ENCODE results near the gene KIF7.

KIF7 gene

GRCh38 chr15:89680282-89680873 is 25.1 kb upstream of the KIF7 start:
- no peak overlapping the region for H2AFZ ChIP-seq (ENCODE audit: low read depth, low read length)
- no peaks in the 10 kb centered on the region for H3K79me2 ChIP-seq (ENCODE audit: insufficient read depth, low read length)
- TF ChIP-seq CTCF (IDR thresholded peaks at IDR 0.05; ENCODE audit: borderline replicate concordance, extremely low read depth, low read length, poor library complexity, severe bottlenecking): no peak
- no peak for TF ChIP-seq EZH2 (IDR thresholded peaks at IDR 0.05; ENCODE audit: borderline replicate concordance, low read depth, low read length, severe bottlenecking)
- H3K27me3 ChIP-seq (ENCODE audit: insufficient read depth, low read length, poor library complexity): peaks cover 8% of the 10 kb centered on the region
- DNase-seq: no peak
- no peaks in the 10 kb centered on the region for H4K20me1 ChIP-seq (ENCODE audit: insufficient read depth, low read length)
- H3K4me1 ChIP-seq (ENCODE audit: insufficient read depth, low read length): no peaks in the 10 kb centered on the region
- H3K36me3 ChIP-seq (ENCODE audit: insufficient read depth, low read length): no peaks in the 10 kb centered on the region
- H3K9ac ChIP-seq (ENCODE audit: low read depth, low read length): no peak overlapping the region
- no peaks in the 10 kb centered on the region for H3K9me3 ChIP-seq (ENCODE audit: insufficient read depth, low read length, severe bottlenecking)
- no peak overlapping the region for H3K4me3 ChIP-seq (ENCODE audit: low read depth in 1 of 2, low read length in 2 of 2)
- ATAC-seq (ENCODE audit: insufficient read depth, low read depth): no peak
- H3K27ac ChIP-seq (ENCODE audit: low read length): no peak overlapping the region
- no peak overlapping the region for H3K4me2 ChIP-seq (ENCODE audit: insufficient read depth, low read length)

- ATAC-seq (ENCODE audit: insufficient read depth, low read depth): no peak
- H3K27me3 ChIP-seq (ENCODE audit: insufficient read depth, low read length, poor library complexity): peaks cover 8% of the 10 kb centered on the region
- no peaks in the 10 kb centered on the region for H3K4me1 ChIP-seq (ENCODE audit: insufficient read depth, low read length)
These were observed 23.9 kb upstream of the KIF7 start, which contains the start of gene PLIN1 for GRCh38 chr15:89679212-89679611. Gene PLIN1, minus strand, starts transcription at chr15:89679367. Its CDS starts 1,878 bp downstream, at chr15:89677489.

GRCh38 chr15:89677381-89677780 is 22.1 kb upstream of the KIF7 start:
- no peak for DNase-seq
- no peak for ATAC-seq (ENCODE audit: insufficient read depth, low read depth)
- peaks cover 8% of the 10 kb centered on the region for H3K27me3 ChIP-seq (ENCODE audit: insufficient read depth, low read length, poor library complexity)
- H3K4me1 ChIP-seq (ENCODE audit: insufficient read depth, low read length): no peaks in the 10 kb centered on the region
- H3K9ac ChIP-seq (ENCODE audit: low read depth, low read length): no peak overlapping the region
- no peak overlapping the region for H3K4me3 ChIP-seq (ENCODE audit: low read depth in 1 of 2, low read length in 2 of 2)
- no peaks in the 10 kb centered on the region for H3K79me2 ChIP-seq (ENCODE audit: insufficient read depth, low read length)
- H4K20me1 ChIP-seq (ENCODE audit: insufficient read depth, low read length): no peaks in the 10 kb centered on the region
- H2AFZ ChIP-seq (ENCODE audit: low read depth, low read length): no peak overlapping the region
- H3K9me3 ChIP-seq (ENCODE audit: insufficient read depth, low read length, severe bottlenecking): no peaks in the 10 kb centered on the region
- H3K4me2 ChIP-seq (ENCODE audit: insufficient read depth, low read length): no peak overlapping the region
- TF ChIP-seq EZH2 (IDR thresholded peaks at IDR 0.05; ENCODE audit: borderline replicate concordance, low read depth, low read length, severe bottlenecking) (no peak), CTCF (IDR thresholded peaks at IDR 0.05; ENCODE audit: borderline replicate concordance, extremely low read depth, low read length, poor library complexity, severe bottlenecking) (no peak)
- H3K36me3 ChIP-seq (ENCODE audit: insufficient read depth, low read length): no peaks in the 10 kb centered on the region
- no peak overlapping the region for H3K27ac ChIP-seq (ENCODE audit: low read length)

More at GRCh38 chr15:89679212-89679611, 23.9 kb upstream of the KIF7 start, which contains the start of gene PLIN1:
- no peak within 1 kb of the TSS for H3K4me3 ChIP-seq (ENCODE audit: low read depth in 1 of 2, low read length in 2 of 2)
- no peaks in the 10 kb centered on the region for H3K9me3 ChIP-seq (ENCODE audit: insufficient read depth, low read length, severe bottlenecking)
- DNase-seq: no peak
- no peak within 1 kb of the TSS for H3K4me2 ChIP-seq (ENCODE audit: insufficient read depth, low read length)
- no peak within 1 kb of the TSS for H3K9ac ChIP-seq (ENCODE audit: low read depth, low read length)
- no peaks in the 10 kb centered on the region for H3K79me2 ChIP-seq (ENCODE audit: insufficient read depth, low read length)
- H3K36me3 ChIP-seq (ENCODE audit: insufficient read depth, low read length): no peaks in the 10 kb centered on the region
- no peak within 1 kb of the TSS for H3K27ac ChIP-seq (ENCODE audit: low read length)
- TF ChIP-seq CTCF (IDR thresholded peaks at IDR 0.05; ENCODE audit: borderline replicate concordance, extremely low read depth, low read length, poor library complexity, severe bottlenecking) (no peak), EZH2 (IDR thresholded peaks at IDR 0.05; ENCODE audit: borderline replicate concordance, low read depth, low read length, severe bottlenecking) (no peak)
- H2AFZ ChIP-seq (ENCODE audit: low read depth, low read length): no peak within 1 kb of the TSS
- no peaks in the 10 kb centered on the region for H4K20me1 ChIP-seq (ENCODE audit: insufficient read depth, low read length)

All from DND-41 (cell line).